Smooth muscle cell (in vitro differentiated cells): Measurements from ENCODE around the gene SAPCD2. TPM values are rescaled to one million over a fixed set of nuclear protein-coding genes. Genes with fewer than 3 reads are reported as not detected.

Source experiments
- DNase-seq: peaks from one replicate; lab custom pipeline; 2025; ENCODE audit not compliant: unreplicated experiment; lab: John Stamatoyannopoulos, UW
- H2AFZ ChIP-seq: fragments of 200-600 bp; sonication (generic); 2 replicates; pipeline ENCODE4 v1.6.0; 2016; ENCODE audit warnings: antibody characterized with exemption, low read depth, mild to moderate bottlenecking
- H3F3A ChIP-seq: fragments of 200-600 bp; sonication (generic); 2 replicates; pipeline ENCODE4 v1.6.0; 2017; ENCODE audit warnings: antibody characterized with exemption, low read depth
- H3K27ac ChIP-seq: fragments of 200-600 bp; sonication (generic); 2 replicates; pipeline ENCODE4 v1.5.1; 2016; ENCODE audit warnings: low read depth, mild to moderate bottlenecking
- H3K27me3 ChIP-seq: fragments of 200-600 bp; sonication (generic); 2 replicates; pipeline ENCODE4 v1.6.1; 2016; ENCODE audit warnings: low read depth, mild to moderate bottlenecking
- H3K36me3 ChIP-seq: fragments of 200-600 bp; sonication (generic); 2 replicates; pipeline ENCODE4 v1.5.1; 2016; ENCODE audit warnings: low read depth
- H3K4me1 ChIP-seq: fragments of 200-600 bp; sonication (generic); 2 replicates; pipeline ENCODE4 v1.5.1; 2016; ENCODE audit warnings: low read depth
- H3K4me2 ChIP-seq: fragments of 200-600 bp; sonication (generic); 2 replicates; pipeline ENCODE4 v1.6.0; 2016; ENCODE audit warnings: mild to moderate bottlenecking
- H3K4me3 ChIP-seq: fragments of 200-600 bp; sonication (generic); 2 replicates; pipeline ENCODE4 v1.5.1; 2016; ENCODE audit warnings: mild to moderate bottlenecking
- H3K79me2 ChIP-seq: fragments of 200-600 bp; sonication (generic); 2 replicates; pipeline ENCODE4 v1.6.0; 2016; ENCODE audit warnings: low read depth, mild to moderate bottlenecking
- H3K9ac ChIP-seq: fragments of 200-600 bp; sonication (generic); 2 replicates; pipeline ENCODE4 v1.6.0; 2016; ENCODE audit warnings: low read depth
- H3K9me3 ChIP-seq: fragments of 200-600 bp; sonication (generic); replicated peaks from 2 replicates; pipeline ENCODE4 v1.5.1; 2016; ENCODE audit warnings: low read depth
- H4K20me1 ChIP-seq: fragments of 200-600 bp; sonication (generic); 2 replicates; pipeline ENCODE4 v1.6.0; 2016; ENCODE audit warnings: low read depth
- WGBS: methylation state at CpG from one replicate; pipeline ENCODE4 v1.1.7; 2016; ENCODE audit warnings: low lambda C conversion rate; 5-methylcytosine and 5-hydroxymethylcytosine counted together
- polyA plus RNA-seq: library from polyadenylated mRNA; unstranded; fragments of >200 nt; fragmentation: Nextera tagmentation; extraction: Ambion mirVana; gene quantifications from 2 replicates; pipeline ENCODE4 v1.2.1, GENCODE V29; 2016
- total RNA-seq: library from RNA; depleted of rRNA; stranded (reverse); fragments of >200 nt; gene quantifications from 2 replicates; pipeline ENCODE4 v1.2.3, GENCODE V29; 2014
- TF ChIP-seq, protein P1 (sequence below): fragments of 200-600 bp; sonication (generic); IDR thresholded peaks from 2 replicates; pipeline ENCODE4 v1.5.1; 2017; ENCODE audit warnings: borderline replicate concordance, mild to moderate bottlenecking, antibody characterized with exemption; ENCODE audit not compliant: insufficient read depth, poor library complexity, severe bottlenecking

SAPCD2 gene
- total and polyA plus RNA-seq, 2 experiments from 2014 or later, result 1.9 to 3.9 TPM

DNA sequence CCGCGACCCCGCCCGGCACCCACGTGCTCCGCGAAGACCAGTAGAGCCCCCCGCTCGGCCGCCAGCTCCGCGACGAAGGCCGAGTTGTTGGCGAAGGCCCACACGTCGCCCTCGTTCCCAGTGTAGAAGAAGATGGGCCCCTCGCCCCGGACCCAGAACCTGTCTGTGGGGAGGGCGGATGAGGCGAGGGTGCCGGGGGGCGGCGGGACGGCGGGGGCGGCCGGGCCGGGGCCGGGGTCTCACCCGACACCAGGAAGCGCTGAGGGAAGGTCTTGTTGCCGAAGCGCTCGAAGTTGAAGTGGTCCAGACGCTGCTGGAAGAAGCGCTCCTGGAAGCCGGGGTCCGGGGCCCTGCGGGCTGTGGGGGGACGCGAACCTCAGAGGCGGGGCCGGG, 43.9 kb upstream of the SAPCD2 start:
- H3F3A ChIP-seq, result no peaks in the 10 kb centered on the region
- peak overlapping the region; percentile 58 for H2AFZ ChIP-seq
- no peaks in the 10 kb centered on the region for H3K9me3 ChIP-seq
- 3% methylated on average over 13 of the region's 45 CpGs for WGBS
- H3K79me2 ChIP-seq, result no peaks in the 10 kb centered on the region
- TF ChIP-seq, protein P1, sequence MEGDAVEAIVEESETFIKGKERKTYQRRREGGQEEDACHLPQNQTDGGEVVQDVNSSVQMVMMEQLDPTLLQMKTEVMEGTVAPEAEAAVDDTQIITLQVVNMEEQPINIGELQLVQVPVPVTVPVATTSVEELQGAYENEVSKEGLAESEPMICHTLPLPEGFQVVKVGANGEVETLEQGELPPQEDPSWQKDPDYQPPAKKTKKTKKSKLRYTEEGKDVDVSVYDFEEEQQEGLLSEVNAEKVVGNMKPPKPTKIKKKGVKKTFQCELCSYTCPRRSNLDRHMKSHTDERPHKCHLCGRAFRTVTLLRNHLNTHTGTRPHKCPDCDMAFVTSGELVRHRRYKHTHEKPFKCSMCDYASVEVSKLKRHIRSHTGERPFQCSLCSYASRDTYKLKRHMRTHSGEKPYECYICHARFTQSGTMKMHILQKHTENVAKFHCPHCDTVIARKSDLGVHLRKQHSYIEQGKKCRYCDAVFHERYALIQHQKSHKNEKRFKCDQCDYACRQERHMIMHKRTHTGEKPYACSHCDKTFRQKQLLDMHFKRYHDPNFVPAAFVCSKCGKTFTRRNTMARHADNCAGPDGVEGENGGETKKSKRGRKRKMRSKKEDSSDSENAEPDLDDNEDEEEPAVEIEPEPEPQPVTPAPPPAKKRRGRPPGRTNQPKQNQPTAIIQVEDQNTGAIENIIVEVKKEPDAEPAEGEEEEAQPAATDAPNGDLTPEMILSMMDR, result no peak
- H3K4me1 ChIP-seq, result peaks cover 3% of the 10 kb centered on the region
- H3K36me3 ChIP-seq, result no peaks in the 10 kb centered on the region
- H3K4me2 ChIP-seq, result peak overlapping the region; percentile 98
- no peak overlapping the region for H3K9ac ChIP-seq
- no peak for DNase-seq
- no peak overlapping the region for H3K27ac ChIP-seq
- no peaks in the 10 kb centered on the region for H4K20me1 ChIP-seq
- peak overlapping the region; percentile 67 for H3K4me3 ChIP-seq
- no peaks in the 10 kb centered on the region for H3K27me3 ChIP-seq

- no peak overlapping the region for H3K4me3 ChIP-seq
- DNase-seq, result no peak
Measured at GRCh38 chr9:137113385-137114159, 43.2 kb upstream of the SAPCD2 start.

GRCh38 chr9:137112564-137113384, 42.4 kb upstream of the SAPCD2 start:
- no peaks in the 10 kb centered on the region for H3K36me3 ChIP-seq
- H4K20me1 ChIP-seq, result no peaks in the 10 kb centered on the region
- no peak overlapping the region for H3K4me2 ChIP-seq
- H3K27ac ChIP-seq, result no peak overlapping the region
- H3K9ac ChIP-seq, result no peak overlapping the region
- H2AFZ ChIP-seq, result no peak overlapping the region
- no peak for DNase-seq
- 95% methylated on average over 39 of the region's 42 CpGs for WGBS
- no peak overlapping the region for H3K4me3 ChIP-seq
- no peaks in the 10 kb centered on the region for H3K27me3 ChIP-seq
- no peaks in the 10 kb centered on the region for H3K9me3 ChIP-seq
- no peaks in the 10 kb centered on the region for H3F3A ChIP-seq
- H3K79me2 ChIP-seq, result no peaks in the 10 kb centered on the region
- TF ChIP-seq, protein P1, result no peak
- peaks cover 3% of the 10 kb centered on the region for H3K4me1 ChIP-seq

More at GRCh38 chr9:137113385-137114159, 43.2 kb upstream of the SAPCD2 start:
- Histone ChIP-seq H3K36me3 (no peaks in the 10 kb centered on the region), H3F3A (no peaks in the 10 kb centered on the region), H2AFZ (no peak overlapping the region), H4K20me1 (no peaks in the 10 kb centered on the region), H3K4me2 (peak overlapping the region; percentile 48), H3K27ac (no peak overlapping the region), H3K9me3 (no peaks in the 10 kb centered on the region), H3K9ac (no peak overlapping the region), H3K79me2 (no peaks in the 10 kb centered on the region), H3K4me1 (peaks cover 3% of the 10 kb centered on the region), H3K27me3 (no peaks in the 10 kb centered on the region)
- TF ChIP-seq, protein P1, result no peak
- 52% methylated on average over 27 of the region's 66 CpGs for WGBS
